SJCRH30 (cell line): Measurements from ENCODE around the gene ZMYND10. TPM values are rescaled to one million over a fixed set of nuclear protein-coding genes. Genes with fewer than 3 reads are reported as not detected.
"Not testable (repeated sequence)": the region's sequence is repeated elsewhere in the genome, so short reads cannot be mapped to it uniquely, and the experiment has no call there.

Experiments
- DNase-seq, 2 experiments: peaks; one replicate each; pipeline ENCODE4 v3.0.0-alpha.2; 2015 to 2020
- H3K27ac ChIP-seq: fragments of 250-450 bp; sonication (Bioruptor Pico); 2 replicates; pipeline ENCODE4 v1.5.1; 2020; ENCODE audit warnings: mild to moderate bottlenecking, moderate library complexity
- H3K27me3 ChIP-seq: fragments of 250-450 bp; sonication (Bioruptor Pico); 2 replicates; pipeline ENCODE4 v1.5.1; 2020; ENCODE audit warnings: mild to moderate bottlenecking, moderate library complexity
- H3K36me3 ChIP-seq: fragments of 250-450 bp; sonication (Bioruptor Pico); 2 replicates; pipeline ENCODE4 v1.5.1; 2020; ENCODE audit warnings: mild to moderate bottlenecking, moderate library complexity
- H3K4me1 ChIP-seq: fragments of 250-450 bp; sonication (Bioruptor Pico); 2 replicates; pipeline ENCODE4 v1.5.1; 2020; ENCODE audit warnings: mild to moderate bottlenecking, moderate library complexity
- H3K4me3 ChIP-seq: fragments of 250-450 bp; sonication (Bioruptor Pico); 2 replicates; pipeline ENCODE4 v1.5.1; 2020; ENCODE audit warnings: mild to moderate bottlenecking, moderate library complexity
- H3K9me3 ChIP-seq: fragments of 250-450 bp; sonication (Bioruptor Pico); replicated peaks from 2 replicates; pipeline ENCODE4 v1.5.1; 2020; ENCODE audit warnings: mild to moderate bottlenecking, moderate library complexity
- total RNA-seq: library from RNA; depleted of rRNA; stranded (reverse); fragments of >200 nt; shearing (Covaris generic); gene quantifications from 2 replicates; pipeline ENCODE4 v1.2.3, GENCODE V29; 2014

Gene ZMYND10
- total RNA-seq, 1 experiment from 2014 or later: 0.99 TPM

DNA sequence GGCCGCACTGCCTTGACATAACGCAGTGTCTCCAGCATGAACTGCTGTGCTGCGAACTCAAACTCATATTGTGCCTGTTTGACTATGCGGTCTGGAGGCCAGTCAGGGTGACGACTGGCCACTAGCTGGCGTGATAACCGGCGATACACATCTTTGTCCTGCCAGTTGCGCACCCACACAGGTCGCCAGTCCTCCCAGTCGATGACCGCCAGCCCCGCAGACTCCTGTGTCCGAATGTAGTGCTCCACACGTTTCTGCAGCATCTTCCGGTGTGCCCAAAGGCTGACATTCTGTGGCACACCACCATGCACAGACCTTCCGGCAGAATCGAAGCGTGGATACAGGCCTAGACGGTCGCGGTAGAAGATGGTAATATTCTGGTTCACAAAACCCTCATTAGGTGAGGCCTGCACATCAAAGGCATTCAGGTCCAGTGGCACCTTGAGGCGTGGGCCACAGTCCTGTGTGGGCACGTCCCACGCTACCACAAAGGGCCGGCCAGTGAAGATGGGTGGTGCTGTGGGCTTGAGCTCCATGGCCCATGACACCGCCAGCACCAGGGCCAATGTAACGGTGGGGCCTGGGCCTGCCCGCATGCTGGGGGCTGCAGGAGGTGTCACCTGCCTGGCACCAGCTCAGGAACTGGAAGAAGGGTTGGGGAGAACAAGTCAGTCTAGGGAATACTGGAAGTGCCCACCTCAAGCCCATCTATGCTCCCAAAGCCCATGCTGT lies 25.5 kb downstream of the ZMYND10 start:
- peaks cover 5% of the 10 kb centered on the region for H3K36me3 ChIP-seq
- H3K27ac ChIP-seq: no peak overlapping the region; the same call in 1 of the 2 replicates
- no peaks in the 10 kb centered on the region for H3K27me3 ChIP-seq
- DNase-seq: no peak
- H3K4me1 ChIP-seq: peaks cover 4% of the 10 kb centered on the region; the same call in 1 of the 2 replicates
- H3K9me3 ChIP-seq: no peaks in the 10 kb centered on the region
- peak overlapping the region; percentile 90 for H3K4me3 ChIP-seq

- H3K27ac ChIP-seq: no peak overlapping the region
- H3K4me1 ChIP-seq: peaks cover 2% of the 10 kb centered on the region; the same call in 1 of the 2 replicates
- no peaks in the 10 kb centered on the region for H3K9me3 ChIP-seq
- H3K27me3 ChIP-seq: no peaks in the 10 kb centered on the region
- no peak overlapping the region for H3K4me3 ChIP-seq
- H3K36me3 ChIP-seq: peaks cover 5% of the 10 kb centered on the region
- no peak for DNase-seq
Observed at GRCh38 chr3:50319181-50319893, 26.2 kb downstream of the ZMYND10 start.

DNA sequence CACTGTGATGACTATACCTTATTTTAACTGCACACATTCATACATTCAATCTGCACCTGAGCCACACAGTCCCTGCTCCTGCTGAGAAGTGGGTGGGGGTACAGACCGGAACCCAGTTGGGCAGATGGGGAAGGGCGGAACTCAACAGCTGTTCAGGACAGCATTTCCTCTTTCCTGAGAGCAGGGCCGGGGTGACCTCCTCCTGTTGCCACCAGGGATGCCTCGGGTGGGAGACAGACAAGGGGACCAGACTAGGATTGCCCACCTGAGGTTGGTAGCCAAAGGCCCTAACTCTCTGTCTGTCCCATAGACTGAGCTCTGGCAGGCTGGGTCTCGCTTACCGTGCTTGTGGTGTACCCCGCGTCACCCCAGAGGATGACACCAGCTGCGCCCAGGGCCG lies 26.9 kb downstream of the ZMYND10 start:
- Histone ChIP-seq H3K9me3 (no peaks in the 10 kb centered on the region), H3K36me3 (peaks cover 5% of the 10 kb centered on the region), H3K4me3 (no peak overlapping the region), H3K4me1 (no peaks in the 10 kb centered on the region; the same call in 1 of the 2 replicates), H3K27me3 (no peaks in the 10 kb centered on the region), H3K27ac (no peak overlapping the region)
- DNase-seq: no peak

DNA sequence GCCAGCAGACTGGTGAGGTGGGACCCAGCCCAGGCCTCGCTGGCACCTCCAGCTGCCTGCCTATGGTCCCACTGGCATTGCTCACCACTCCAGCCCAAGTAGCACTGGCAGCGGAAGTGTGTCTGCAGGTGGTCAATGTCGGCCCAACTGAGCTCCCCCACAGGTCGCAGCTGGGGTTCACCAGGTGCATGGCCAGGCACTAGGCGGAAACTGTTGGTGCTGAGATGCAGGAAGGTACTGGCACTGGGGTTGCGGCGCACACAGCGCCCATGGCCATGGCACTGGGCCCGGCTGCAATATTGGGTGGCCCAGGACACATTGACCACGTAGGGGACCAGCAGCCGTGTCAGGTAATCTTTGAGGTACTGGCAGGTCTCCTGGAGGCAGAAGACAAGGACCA lies 27.4 kb downstream of the ZMYND10 start:
- no peaks in the 10 kb centered on the region; the same call in 1 of the 2 replicates for H3K4me1 ChIP-seq
- no peaks in the 10 kb centered on the region for H3K9me3 ChIP-seq
- H3K4me3 ChIP-seq: no peak overlapping the region
- H3K27me3 ChIP-seq: no peaks in the 10 kb centered on the region
- no peak overlapping the region for H3K27ac ChIP-seq
- H3K36me3 ChIP-seq: peaks cover 5% of the 10 kb centered on the region
- DNase-seq: no peak

DNA sequence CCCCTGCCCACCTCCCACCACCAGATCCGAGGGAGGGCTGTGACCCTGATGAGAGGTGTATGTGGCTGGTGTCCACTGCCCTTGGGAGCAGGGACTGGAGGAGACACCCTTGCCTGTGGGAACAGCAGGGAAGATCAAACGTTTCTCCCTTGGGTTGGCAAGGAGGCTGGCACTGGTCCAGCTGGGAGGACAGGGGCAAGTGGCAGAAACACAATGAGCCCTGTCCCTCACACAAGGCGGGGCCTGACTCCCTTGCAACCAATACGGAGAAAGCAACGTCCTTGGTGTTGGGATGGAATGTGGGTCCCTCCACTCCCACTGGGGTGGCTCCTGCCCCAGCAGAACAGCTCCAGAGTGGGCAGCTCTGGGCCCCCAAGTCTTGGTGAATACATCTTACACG lies 28.2 kb downstream of the ZMYND10 start:
- no peaks in the 10 kb centered on the region; the same call in 1 of the 2 replicates for H3K4me1 ChIP-seq
- no peaks in the 10 kb centered on the region for H3K27me3 ChIP-seq
- peaks cover 5% of the 10 kb centered on the region for H3K36me3 ChIP-seq
- no peak overlapping the region for H3K4me3 ChIP-seq
- no peaks in the 10 kb centered on the region for H3K9me3 ChIP-seq
- DNase-seq: no peak
- no peak overlapping the region for H3K27ac ChIP-seq

- Histone ChIP-seq H3K4me1 (no peaks in the 10 kb centered on the region), H3K27me3 (no peaks in the 10 kb centered on the region), H3K4me3 (no peak overlapping the region), H3K9me3 (no peaks in the 10 kb centered on the region), H3K36me3 (peaks cover 5% of the 10 kb centered on the region), H3K27ac (no peak overlapping the region)
- no peak for DNase-seq
Observed at GRCh38 chr3:50316657-50317242, 28.8 kb downstream of the ZMYND10 start.

DNA sequence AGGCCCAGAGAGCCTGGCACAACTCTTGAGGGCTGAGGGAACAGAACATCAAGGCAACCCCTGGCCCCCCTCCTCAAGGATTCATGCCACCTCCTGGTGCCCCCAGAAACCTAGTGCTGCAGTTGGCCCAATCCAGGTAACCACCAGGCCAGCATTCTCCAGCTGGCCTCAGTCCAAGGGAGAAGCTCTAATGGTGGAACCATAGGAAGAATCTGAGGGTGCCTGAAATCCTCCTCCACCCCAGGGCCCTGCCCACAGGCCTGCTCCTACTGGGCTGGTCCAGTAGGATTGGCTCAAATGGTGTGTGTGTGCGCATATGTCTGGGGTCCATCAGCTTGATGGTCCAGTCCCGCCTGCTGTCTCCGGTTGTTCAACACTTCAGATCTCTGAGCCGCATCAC lies 30.7 kb downstream of the ZMYND10 start:
- no peak for DNase-seq
- Histone ChIP-seq H3K27me3 (no peaks in the 10 kb centered on the region), H3K4me1 (no peaks in the 10 kb centered on the region), H3K9me3 (no peaks in the 10 kb centered on the region; the same call in 1 of the 2 replicates), H3K36me3 (peaks cover 5% of the 10 kb centered on the region), H3K4me3 (no peak overlapping the region), H3K27ac (no peak overlapping the region)

GRCh38 chr3:50314342-50314741 lies 31.2 kb downstream of the ZMYND10 start:
- Histone ChIP-seq H3K4me3 (no peak overlapping the region), H3K27me3 (no peaks in the 10 kb centered on the region), H3K36me3 (peaks cover 4% of the 10 kb centered on the region), H3K4me1 (no peaks in the 10 kb centered on the region), H3K9me3 (no peaks in the 10 kb centered on the region; the same call in 1 of the 2 replicates), H3K27ac (no peak overlapping the region)
- no peak for DNase-seq

DNA sequence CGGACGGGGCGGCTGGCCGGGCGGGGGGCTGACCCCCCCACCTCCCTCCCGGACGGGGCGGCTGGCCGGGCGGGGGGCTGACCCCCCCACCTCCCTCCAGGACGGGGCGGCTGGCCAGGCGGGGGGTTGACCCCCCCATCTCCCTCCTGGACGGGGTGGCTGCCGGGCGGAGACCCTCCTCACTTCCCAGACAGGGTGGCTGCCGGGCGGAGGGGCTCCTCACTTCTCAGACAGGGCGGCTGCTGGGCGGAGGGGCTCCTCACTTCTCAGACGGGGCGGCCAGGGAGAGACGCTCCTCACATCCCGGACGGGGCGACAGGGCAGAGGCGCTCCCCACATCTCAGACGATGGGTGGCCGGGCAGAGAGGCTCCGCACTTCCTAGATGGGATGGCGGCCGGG lies 33.5 kb downstream of the ZMYND10 start:
- not testable (repeated sequence) for H3K4me1 ChIP-seq, H3K36me3 ChIP-seq, H3K27ac ChIP-seq, H3K4me3 ChIP-seq, H3K27me3 ChIP-seq, DNase-seq, H3K9me3 ChIP-seq

GRCh38 chr3:50304601-50305000 lies 40.9 kb downstream of the ZMYND10 start:
- no peak for DNase-seq
- Histone ChIP-seq H3K36me3 (no peaks in the 10 kb centered on the region), H3K4me1 (peaks cover 8% of the 10 kb centered on the region; the same call in 1 of the 2 replicates), H3K27ac (no peak overlapping the region), H3K9me3 (0 out of 2 replicates have a peak, but pooled peaks cover 3% of the 10 kb centered on the region), H3K4me3 (no peak overlapping the region), H3K27me3 (no peaks in the 10 kb centered on the region)

DNA sequence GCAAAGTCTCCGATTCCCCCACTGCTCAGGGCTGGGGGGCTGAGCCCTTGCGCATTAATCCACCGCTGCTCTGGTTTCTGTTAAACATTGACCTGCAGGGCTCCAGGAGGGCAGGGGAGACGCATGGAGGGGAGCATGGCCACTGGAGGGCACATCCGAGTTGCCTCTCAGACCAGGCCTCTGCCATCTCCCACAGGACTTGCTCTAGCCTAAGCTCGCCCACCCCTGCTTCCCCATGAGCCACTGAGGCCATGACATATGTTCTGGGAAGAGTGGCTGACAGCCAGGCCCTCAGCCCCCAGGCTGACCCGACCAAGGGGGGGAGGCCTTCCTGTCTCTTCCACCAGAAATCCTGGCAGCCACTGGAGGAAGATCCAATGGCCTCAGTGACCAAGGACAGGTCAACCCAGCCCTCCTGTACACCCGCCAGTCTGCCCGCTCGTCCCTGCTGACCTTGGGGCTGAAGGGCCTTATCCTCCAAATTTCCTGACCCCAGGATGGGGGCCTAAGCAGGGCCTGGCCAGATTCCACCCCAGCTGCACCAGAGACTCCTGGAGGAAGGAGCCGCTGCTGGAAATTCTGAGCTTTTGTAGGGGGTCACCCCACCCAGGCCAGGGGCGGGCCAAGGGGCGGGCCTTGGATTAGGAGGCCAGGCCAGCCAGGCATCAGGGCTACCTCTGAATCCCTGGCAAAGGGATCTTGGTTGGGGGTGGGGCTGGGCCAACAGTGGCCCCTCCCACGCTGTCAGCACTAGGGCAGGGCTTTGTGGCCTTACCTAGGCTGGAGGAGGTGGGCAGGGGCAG lies 42.3 kb downstream of the ZMYND10 start, which contains the start of gene HYAL1:
TSS of gene HYAL1 (minus strand) at position 562 of the 803 bp plus-strand sequence. CDS start 618 bp downstream, outside the sequence.
- Histone ChIP-seq H3K4me1 (peaks cover 8% of the 10 kb centered on the region; the same call in 1 of the 2 replicates), H3K27ac (no peak within 1 kb of the TSS), H3K36me3 (no peaks in the 10 kb centered on the region), H3K27me3 (no peaks in the 10 kb centered on the region), H3K4me3 (no peak within 1 kb of the TSS), H3K9me3 (0 out of 2 replicates have a peak, but pooled peaks cover 3% of the 10 kb centered on the region)
- no peak for DNase-seq

- H3K27ac ChIP-seq: no peak overlapping the region
- DNase-seq: no peak
- no peaks in the 10 kb centered on the region for H3K36me3 ChIP-seq
- no peak overlapping the region for H3K4me3 ChIP-seq
- H3K9me3 ChIP-seq: no peaks in the 10 kb centered on the region
- H3K27me3 ChIP-seq: no peaks in the 10 kb centered on the region
- peaks cover 8% of the 10 kb centered on the region; the same call in 1 of the 2 replicates for H3K4me1 ChIP-seq
Observed at GRCh38 chr3:50302095-50303012, 43.2 kb downstream of the ZMYND10 start.

DNA sequence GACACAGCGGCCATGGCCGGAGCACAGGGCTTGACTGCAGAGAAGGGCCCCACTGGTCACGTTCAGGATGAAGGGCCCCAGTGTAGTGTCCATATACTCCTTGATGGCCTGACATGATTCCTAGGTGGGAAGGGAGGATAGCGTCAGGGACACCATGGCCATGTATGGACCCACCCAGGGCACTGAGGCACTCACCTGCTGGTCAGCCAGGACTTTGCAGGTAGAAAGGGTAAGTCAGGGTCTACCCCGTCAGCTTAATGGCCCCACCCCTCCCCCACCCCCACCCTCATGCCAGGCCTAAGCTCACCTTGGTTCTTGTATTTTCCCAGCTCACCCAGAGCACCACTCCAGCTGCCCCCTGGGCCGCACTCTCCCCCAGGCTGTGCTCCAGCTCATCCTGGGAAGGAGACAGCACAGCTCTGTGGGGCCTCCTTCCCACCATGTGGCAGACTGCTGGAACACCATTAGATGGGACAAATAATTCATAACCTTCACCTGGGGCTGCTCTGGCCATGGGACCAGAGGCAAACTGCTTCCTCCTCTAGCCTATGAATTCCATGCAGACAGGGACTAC lies 44.8 kb downstream of the ZMYND10 start:
- no peak for DNase-seq
- H3K27me3 ChIP-seq: no peaks in the 10 kb centered on the region
- H3K4me3 ChIP-seq: no peak overlapping the region
- H3K36me3 ChIP-seq: no peaks in the 10 kb centered on the region
- H3K27ac ChIP-seq: no peak overlapping the region; the same call in 1 of the 2 replicates
- no peaks in the 10 kb centered on the region for H3K9me3 ChIP-seq
- peaks cover 8% of the 10 kb centered on the region; the same call in 1 of the 2 replicates for H3K4me1 ChIP-seq
